OCI-LY3 (cell line): ENCODE data around the gene DNAJC1.

Experiments
- EZH2phosphoT487 ChIP-seq: fragments of 200-600 bp; shearing (Covaris generic); IDR thresholded peaks from 2 replicates; pipeline ENCODE4 v1.6.1; 2018; ENCODE audit warnings: antibody characterized with exemption, mixed run types, low read depth
- TF ChIP-seq, protein P1 (sequence below): fragments of 200-600, 300-600 bp; sonication (generic); IDR thresholded peaks from 2 replicates; pipeline ENCODE4 v1.5.1; 2014; ENCODE audit warnings: antibody characterized with exemption, low read length, low read depth

DNA sequence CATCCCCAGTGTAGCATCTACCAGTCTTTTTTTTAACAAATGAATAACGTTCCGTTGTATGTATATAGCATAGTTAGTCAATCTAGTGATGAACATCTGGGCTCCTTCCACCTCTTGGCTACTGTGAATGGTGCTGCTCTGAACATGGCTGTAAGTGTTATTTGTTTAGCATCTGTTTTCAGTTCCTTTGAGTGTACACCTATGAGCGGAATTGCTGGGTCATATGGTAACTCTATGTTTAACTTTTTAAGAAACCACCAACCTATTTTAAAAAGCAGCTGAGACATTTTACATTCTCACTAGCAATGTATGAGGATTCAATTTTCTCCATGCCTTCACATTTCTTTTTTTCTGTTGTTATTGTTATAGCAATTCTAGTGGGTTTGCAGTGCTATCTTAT lies 178.2 kb downstream of the DNAJC1 start:
- TF ChIP-seq, protein P1, sequence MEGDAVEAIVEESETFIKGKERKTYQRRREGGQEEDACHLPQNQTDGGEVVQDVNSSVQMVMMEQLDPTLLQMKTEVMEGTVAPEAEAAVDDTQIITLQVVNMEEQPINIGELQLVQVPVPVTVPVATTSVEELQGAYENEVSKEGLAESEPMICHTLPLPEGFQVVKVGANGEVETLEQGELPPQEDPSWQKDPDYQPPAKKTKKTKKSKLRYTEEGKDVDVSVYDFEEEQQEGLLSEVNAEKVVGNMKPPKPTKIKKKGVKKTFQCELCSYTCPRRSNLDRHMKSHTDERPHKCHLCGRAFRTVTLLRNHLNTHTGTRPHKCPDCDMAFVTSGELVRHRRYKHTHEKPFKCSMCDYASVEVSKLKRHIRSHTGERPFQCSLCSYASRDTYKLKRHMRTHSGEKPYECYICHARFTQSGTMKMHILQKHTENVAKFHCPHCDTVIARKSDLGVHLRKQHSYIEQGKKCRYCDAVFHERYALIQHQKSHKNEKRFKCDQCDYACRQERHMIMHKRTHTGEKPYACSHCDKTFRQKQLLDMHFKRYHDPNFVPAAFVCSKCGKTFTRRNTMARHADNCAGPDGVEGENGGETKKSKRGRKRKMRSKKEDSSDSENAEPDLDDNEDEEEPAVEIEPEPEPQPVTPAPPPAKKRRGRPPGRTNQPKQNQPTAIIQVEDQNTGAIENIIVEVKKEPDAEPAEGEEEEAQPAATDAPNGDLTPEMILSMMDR = no peak
- TF ChIP-seq EZH2phosphoT487 = no peak
